Measurements from ENCODE around the gene CCNA1.

DNA sequence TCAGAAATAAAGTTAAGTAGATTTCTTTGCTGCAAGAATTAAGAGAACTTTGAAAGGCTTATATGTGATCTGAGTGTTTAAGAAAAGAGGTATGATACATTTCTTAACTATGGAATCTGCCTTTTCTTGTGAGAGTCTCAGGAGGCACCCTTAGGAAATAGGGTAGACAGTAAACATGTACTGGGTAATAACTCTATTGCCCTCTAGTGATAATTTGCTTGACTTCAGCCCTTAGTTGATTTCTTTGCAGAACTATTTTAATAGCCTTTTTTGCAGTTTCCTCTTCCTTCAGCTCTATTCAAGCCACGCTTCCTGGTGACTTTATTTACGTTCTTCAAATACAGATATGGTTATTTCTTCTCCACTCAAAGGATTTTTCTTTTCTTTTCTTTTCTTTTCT, 37.0 kb upstream of the CCNA1 start:
- TF ChIP-seq, protein P1, sequence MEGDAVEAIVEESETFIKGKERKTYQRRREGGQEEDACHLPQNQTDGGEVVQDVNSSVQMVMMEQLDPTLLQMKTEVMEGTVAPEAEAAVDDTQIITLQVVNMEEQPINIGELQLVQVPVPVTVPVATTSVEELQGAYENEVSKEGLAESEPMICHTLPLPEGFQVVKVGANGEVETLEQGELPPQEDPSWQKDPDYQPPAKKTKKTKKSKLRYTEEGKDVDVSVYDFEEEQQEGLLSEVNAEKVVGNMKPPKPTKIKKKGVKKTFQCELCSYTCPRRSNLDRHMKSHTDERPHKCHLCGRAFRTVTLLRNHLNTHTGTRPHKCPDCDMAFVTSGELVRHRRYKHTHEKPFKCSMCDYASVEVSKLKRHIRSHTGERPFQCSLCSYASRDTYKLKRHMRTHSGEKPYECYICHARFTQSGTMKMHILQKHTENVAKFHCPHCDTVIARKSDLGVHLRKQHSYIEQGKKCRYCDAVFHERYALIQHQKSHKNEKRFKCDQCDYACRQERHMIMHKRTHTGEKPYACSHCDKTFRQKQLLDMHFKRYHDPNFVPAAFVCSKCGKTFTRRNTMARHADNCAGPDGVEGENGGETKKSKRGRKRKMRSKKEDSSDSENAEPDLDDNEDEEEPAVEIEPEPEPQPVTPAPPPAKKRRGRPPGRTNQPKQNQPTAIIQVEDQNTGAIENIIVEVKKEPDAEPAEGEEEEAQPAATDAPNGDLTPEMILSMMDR (IDR thresholded peaks at IDR 0.05) = peak in 2 of 6 experiments; percentile 24 to 27
- TF ChIP-seq POLR2A (IDR thresholded peaks at IDR 0.05) = no peak
